H9 (cell line): Measurements from ENCODE around the gene ADNP2. TPM values are rescaled to one million over a fixed set of nuclear protein-coding genes. Genes with fewer than 3 reads are reported as not detected.
A peak's percentile ranks its signal among the peaks of the same experiment; 100 is the strongest.

Experiments
- DNase-seq: peaks from one replicate; pipeline ENCODE4 v3.0.0-alpha.2; 2017
- H2AFZ ChIP-seq: one replicate; pipeline ENCODE4 v1.6.1; 2013; ENCODE audit warnings: mild to moderate bottlenecking, low read length, control low read depth, moderate library complexity
- H2AK5ac ChIP-seq: 2 replicates; pipeline ENCODE4 v1.6.1; 2013; ENCODE audit warnings: low read length, control low read depth, mixed read lengths; ENCODE audit not compliant: insufficient read length
- H2BK120ac ChIP-seq: one replicate; pipeline ENCODE4 v1.6.1; 2013; ENCODE audit warnings: low read depth, mild to moderate bottlenecking, low read length, control low read depth, inconsistent platforms; ENCODE audit not compliant: poor library complexity, severe bottlenecking
- H2BK12ac ChIP-seq: 2 replicates; pipeline ENCODE4 v1.6.1; 2013; ENCODE audit warnings: low read length, control low read depth, mixed read lengths, low read depth; ENCODE audit not compliant: insufficient read length
- H2BK15ac ChIP-seq: 2 replicates; pipeline ENCODE4 v1.6.1; 2013; ENCODE audit warnings: low read depth, low read length, control low read depth
- H2BK20ac ChIP-seq: one replicate; pipeline ENCODE4 v1.6.1; 2013; ENCODE audit warnings: low read depth, mild to moderate bottlenecking, low read length, control low read depth, inconsistent platforms; ENCODE audit not compliant: poor library complexity, severe bottlenecking
- H2BK5ac ChIP-seq: 2 replicates; pipeline ENCODE4 v1.6.1; 2013; ENCODE audit warnings: low read length, control low read depth, mixed read lengths; ENCODE audit not compliant: insufficient read length
- H3K14ac ChIP-seq: 2 replicates; pipeline ENCODE4 v1.6.1; 2013; ENCODE audit warnings: low read length, control low read depth; ENCODE audit not compliant: insufficient read depth
- H3K18ac ChIP-seq: 2 replicates; pipeline ENCODE4 v1.6.1; 2013; ENCODE audit warnings: low read depth, mild to moderate bottlenecking, mixed read lengths, low read length, control low read depth; ENCODE audit not compliant: insufficient read length
- H3K23ac ChIP-seq: 2 replicates; pipeline ENCODE4 v1.6.1; 2013; ENCODE audit warnings: low read length, control low read depth, mixed read lengths, low read depth; ENCODE audit not compliant: insufficient read length
- H3K23me2 ChIP-seq: 2 replicates; pipeline ENCODE4 v1.6.1; 2013; ENCODE audit warnings: low read depth, mild to moderate bottlenecking, mixed read lengths, low read length, control low read depth; ENCODE audit not compliant: insufficient read length, poor library complexity, severe bottlenecking
- H3K27ac ChIP-seq: 2 replicates; pipeline ENCODE4 v1.5.1; 2013; ENCODE audit warnings: low read length, control low read depth, mixed read lengths, low read depth; ENCODE audit not compliant: insufficient read length
- H3K27me3 ChIP-seq: 2 replicates; pipeline ENCODE4 v1.6.1; 2013; ENCODE audit warnings: low read length, control low read depth, inconsistent platforms; ENCODE audit not compliant: insufficient read depth
- H3K4ac ChIP-seq: 2 replicates; pipeline ENCODE4 v1.6.1; 2013; ENCODE audit warnings: low read depth, mild to moderate bottlenecking, control low read depth, inconsistent platforms, low read length, moderate library complexity
- H3K4me1 ChIP-seq: 2 replicates; pipeline ENCODE4 v1.6.1; 2013; ENCODE audit warnings: low read length, control low read depth, inconsistent platforms; ENCODE audit not compliant: insufficient read depth
- H3K4me2 ChIP-seq: 2 replicates; pipeline ENCODE4 v1.6.1; 2013; ENCODE audit warnings: low read length, control low read depth, mixed read lengths; ENCODE audit not compliant: insufficient read length, insufficient read depth
- H3K56ac ChIP-seq: 2 replicates; pipeline ENCODE4 v1.6.1; 2013; ENCODE audit warnings: low read depth, mild to moderate bottlenecking, mixed read lengths, low read length, control low read depth; ENCODE audit not compliant: insufficient read length
- H3K79me1 ChIP-seq: 2 replicates; pipeline ENCODE4 v1.6.1; 2013; ENCODE audit warnings: low read depth, mild to moderate bottlenecking, moderate library complexity, low read length, control low read depth, inconsistent platforms; ENCODE audit not compliant: insufficient read depth, poor library complexity, severe bottlenecking
- H3K79me2 ChIP-seq: 2 replicates; pipeline ENCODE4 v1.6.1; 2013; ENCODE audit warnings: low read length, control low read depth, inconsistent platforms; ENCODE audit not compliant: insufficient read depth
- H3K9ac ChIP-seq: 2 replicates; pipeline ENCODE4 v1.6.1; 2013; ENCODE audit warnings: low read length, control low read depth, mixed read lengths; ENCODE audit not compliant: insufficient read length; ENCODE audit errors: extremely low read depth
- H3K9me3 ChIP-seq: one replicate; pipeline ENCODE4 v1.6.1; 2013; ENCODE audit warnings: low read depth, low read length, inconsistent platforms; ENCODE audit not compliant: control insufficient read depth
- H3T11ph ChIP-seq: one replicate; pipeline ENCODE4 v1.6.1; 2013; ENCODE audit warnings: mild to moderate bottlenecking, low read length, control low read depth, inconsistent platforms
- H4K20me1 ChIP-seq: one replicate; pipeline ENCODE4 v1.6.1; 2013; ENCODE audit not compliant: control insufficient read depth, insufficient read length, insufficient read depth
- H4K5ac ChIP-seq: 2 replicates; pipeline ENCODE4 v1.6.1; 2013; ENCODE audit warnings: low read depth, mild to moderate bottlenecking, mixed read lengths, low read length, control low read depth; ENCODE audit not compliant: insufficient read length
- H4K8ac ChIP-seq: replicated peaks from 2 replicates; pipeline ENCODE4 v1.6.1; 2013; ENCODE audit warnings: low read length, control low read depth, mixed read lengths, low read depth; ENCODE audit not compliant: insufficient read length
- H4K91ac ChIP-seq: 2 replicates; pipeline ENCODE4 v1.6.1; 2013; ENCODE audit warnings: low read depth, mild to moderate bottlenecking, moderate library complexity, mixed read lengths, low read length, control low read depth; ENCODE audit not compliant: insufficient read length
- H3K27ac Mint-ChIP-seq, 3 experiments: 2 replicates in 2 of 3; 3 replicates in 1 of 3; pipeline ENCODE4 v1.8.0; 2020 to 2021; ENCODE audit warnings: mixed read lengths in 3 of 3, mild to moderate bottlenecking in 1 of 3, moderate library complexity in 1 of 3
- H3K27me3 Mint-ChIP-seq: 2 replicates; pipeline ENCODE4 v1.8.0; 2021; ENCODE audit warnings: low read depth, mild to moderate bottlenecking, moderate library complexity, mixed read lengths
- H3K36me3 Mint-ChIP-seq, 3 experiments: 2 replicates in 2 of 3; 3 replicates in 1 of 3; pipeline ENCODE4 v1.8.0; 2020 to 2021; ENCODE audit warnings: low read depth in 3 of 3, mixed read lengths in 3 of 3; ENCODE audit not compliant: insufficient read depth in 1 of 3
- H3K4me1 Mint-ChIP-seq, 2 experiments: 2 replicates each; pipeline ENCODE4 v1.8.0; 2020; ENCODE audit warnings: mixed read lengths in 2 of 2
- H3K4me3 Mint-ChIP-seq, 2 experiments: 2 replicates in 1 of 2; 3 replicates in 1 of 2; pipeline ENCODE4 v1.8.0; 2020 to 2021; ENCODE audit warnings: mild to moderate bottlenecking in 2 of 2, mixed read lengths in 2 of 2, moderate library complexity in 1 of 2
- H3K9me3 Mint-ChIP-seq, 2 experiments: 2 replicates in 1 of 2; 3 replicates in 1 of 2; pipeline ENCODE4 v1.8.0; 2020; ENCODE audit warnings: mild to moderate bottlenecking in 2 of 2, mixed read lengths in 2 of 2, moderate library complexity in 1 of 2
- CTCF ChIP-seq: fragments of 200-600 bp; sonication (generic); conservative IDR thresholded peaks from 3 replicates; pipeline ENCODE4 v1.8.0; 2021; ENCODE audit warnings: antibody characterized with exemption, mild to moderate bottlenecking
- WGBS: extraction: QIAGEN DNeasy Blood & Tissue Kit; methylation state at CpG from one replicate; pipeline ENCODE4 v1.1.7; 2013; ENCODE audit warnings: missing lambda C conversion rate, low lambda C conversion rate, mixed read lengths; ENCODE audit not compliant: insufficient read length; ENCODE audit errors: extremely low coverage; 5-methylcytosine and 5-hydroxymethylcytosine counted together
- total RNA-seq: library from RNA; stranded (reverse); gene quantifications from 2 replicates; pipeline ENCODE4 v1.2.1, GENCODE V29; 2021

Gene ADNP2
- total RNA-seq, 1 experiment from 2014 or later: 53.5 TPM

- Mint-ChIP-seq H3K4me3 (no peak overlapping the region), H3K27me3 (no peaks in the 10 kb centered on the region), H3K4me1 (peaks cover 55 to 57% of the 10 kb centered on the region in 2 experiments), H3K27ac (peak overlapping the region in 1 of 3 experiments; percentile 58; a peak in 1 of 7 replicates), H3K36me3 (peaks cover 3 to 12% (median 10%) of the 10 kb centered on the region in 3 experiments), H3K9me3 (peaks cover 0 to 2% of the 10 kb centered on the region in 2 experiments; a peak in 1 of 5 replicates)
- peaks cover 15% of the 10 kb centered on the region for H3K79me2 ChIP-seq
- H3K14ac ChIP-seq: no peak overlapping the region
- no peak for TF ChIP-seq CTCF
- H3K4me1 ChIP-seq: peaks cover 12% of the 10 kb centered on the region; the same call in 1 of the 2 replicates
- H3K9ac ChIP-seq: no peak overlapping the region
- no peak overlapping the region for H2BK5ac ChIP-seq
- H2AK5ac ChIP-seq: no peak overlapping the region
- H3K4ac ChIP-seq: no peak overlapping the region
- no peak overlapping the region for H2BK15ac ChIP-seq
- no peaks in the 10 kb centered on the region for H3K27me3 ChIP-seq
- H2BK120ac ChIP-seq: no peak overlapping the region
- no peaks in the 10 kb centered on the region for H3K23me2 ChIP-seq
- H3K9me3 ChIP-seq: no peaks in the 10 kb centered on the region
- H4K20me1 ChIP-seq: peaks cover 2% of the 10 kb centered on the region
- H3K4me2 ChIP-seq: no peak overlapping the region
- no peak overlapping the region for H2AFZ ChIP-seq
- H2BK20ac ChIP-seq: no peak overlapping the region
- H3T11ph ChIP-seq: no peak overlapping the region
- no peak overlapping the region for H3K23ac ChIP-seq
- no peak overlapping the region for H4K5ac ChIP-seq
- no peak overlapping the region for H4K91ac ChIP-seq
- no peak overlapping the region for H3K27ac ChIP-seq
- H2BK12ac ChIP-seq: no peak overlapping the region
- no peak overlapping the region for H3K18ac ChIP-seq
- H3K79me1 ChIP-seq: no peaks in the 10 kb centered on the region
- WGBS: no CpG with 5 or more reads among the region's 6 CpGs
- no peak overlapping the region for H3K56ac ChIP-seq
- H4K8ac ChIP-seq: no peak overlapping the region
- no peak for DNase-seq
Observed at GRCh38 chr18:80106482-80107051, 2.5 kb upstream of the ADNP2 start.
